H9 (cell line): Measurements from ENCODE around the gene LAMP1. TPM values are rescaled to one million over a fixed set of nuclear protein-coding genes. Genes with fewer than 3 reads are reported as not detected.

ENCODE experiments used
- DNase-seq: peaks from one replicate; pipeline ENCODE4 v3.0.0-alpha.2; 2017
- H2AFZ ChIP-seq: one replicate; pipeline ENCODE4 v1.6.1; 2013; ENCODE audit warnings: mild to moderate bottlenecking, low read length, control low read depth, moderate library complexity
- H2AK5ac ChIP-seq: 2 replicates; pipeline ENCODE4 v1.6.1; 2013; ENCODE audit warnings: low read length, control low read depth, mixed read lengths; ENCODE audit not compliant: insufficient read length
- H2BK120ac ChIP-seq: one replicate; pipeline ENCODE4 v1.6.1; 2013; ENCODE audit warnings: low read depth, mild to moderate bottlenecking, low read length, control low read depth, inconsistent platforms; ENCODE audit not compliant: poor library complexity, severe bottlenecking
- H2BK12ac ChIP-seq: 2 replicates; pipeline ENCODE4 v1.6.1; 2013; ENCODE audit warnings: low read length, control low read depth, mixed read lengths, low read depth; ENCODE audit not compliant: insufficient read length
- H2BK15ac ChIP-seq: 2 replicates; pipeline ENCODE4 v1.6.1; 2013; ENCODE audit warnings: low read depth, low read length, control low read depth
- H2BK20ac ChIP-seq: one replicate; pipeline ENCODE4 v1.6.1; 2013; ENCODE audit warnings: low read depth, mild to moderate bottlenecking, low read length, control low read depth, inconsistent platforms; ENCODE audit not compliant: poor library complexity, severe bottlenecking
- H2BK5ac ChIP-seq: 2 replicates; pipeline ENCODE4 v1.6.1; 2013; ENCODE audit warnings: low read length, control low read depth, mixed read lengths; ENCODE audit not compliant: insufficient read length
- H3K14ac ChIP-seq: 2 replicates; pipeline ENCODE4 v1.6.1; 2013; ENCODE audit warnings: low read length, control low read depth; ENCODE audit not compliant: insufficient read depth
- H3K18ac ChIP-seq: 2 replicates; pipeline ENCODE4 v1.6.1; 2013; ENCODE audit warnings: low read depth, mild to moderate bottlenecking, mixed read lengths, low read length, control low read depth; ENCODE audit not compliant: insufficient read length
- H3K23ac ChIP-seq: 2 replicates; pipeline ENCODE4 v1.6.1; 2013; ENCODE audit warnings: low read length, control low read depth, mixed read lengths, low read depth; ENCODE audit not compliant: insufficient read length
- H3K23me2 ChIP-seq: 2 replicates; pipeline ENCODE4 v1.6.1; 2013; ENCODE audit warnings: low read depth, mild to moderate bottlenecking, mixed read lengths, low read length, control low read depth; ENCODE audit not compliant: insufficient read length, poor library complexity, severe bottlenecking
- H3K27ac ChIP-seq: 2 replicates; pipeline ENCODE4 v1.5.1; 2013; ENCODE audit warnings: low read length, control low read depth, mixed read lengths, low read depth; ENCODE audit not compliant: insufficient read length
- H3K27me3 ChIP-seq: 2 replicates; pipeline ENCODE4 v1.6.1; 2013; ENCODE audit warnings: low read length, control low read depth, inconsistent platforms; ENCODE audit not compliant: insufficient read depth
- H3K4ac ChIP-seq: 2 replicates; pipeline ENCODE4 v1.6.1; 2013; ENCODE audit warnings: low read depth, mild to moderate bottlenecking, control low read depth, inconsistent platforms, low read length, moderate library complexity
- H3K4me1 ChIP-seq: 2 replicates; pipeline ENCODE4 v1.6.1; 2013; ENCODE audit warnings: low read length, control low read depth, inconsistent platforms; ENCODE audit not compliant: insufficient read depth
- H3K4me2 ChIP-seq: 2 replicates; pipeline ENCODE4 v1.6.1; 2013; ENCODE audit warnings: low read length, control low read depth, mixed read lengths; ENCODE audit not compliant: insufficient read length, insufficient read depth
- H3K56ac ChIP-seq: 2 replicates; pipeline ENCODE4 v1.6.1; 2013; ENCODE audit warnings: low read depth, mild to moderate bottlenecking, mixed read lengths, low read length, control low read depth; ENCODE audit not compliant: insufficient read length
- H3K79me1 ChIP-seq: 2 replicates; pipeline ENCODE4 v1.6.1; 2013; ENCODE audit warnings: low read depth, mild to moderate bottlenecking, moderate library complexity, low read length, control low read depth, inconsistent platforms; ENCODE audit not compliant: insufficient read depth, poor library complexity, severe bottlenecking
- H3K79me2 ChIP-seq: 2 replicates; pipeline ENCODE4 v1.6.1; 2013; ENCODE audit warnings: low read length, control low read depth, inconsistent platforms; ENCODE audit not compliant: insufficient read depth
- H3K9ac ChIP-seq: 2 replicates; pipeline ENCODE4 v1.6.1; 2013; ENCODE audit warnings: low read length, control low read depth, mixed read lengths; ENCODE audit not compliant: insufficient read length; ENCODE audit errors: extremely low read depth
- H3K9me3 ChIP-seq: one replicate; pipeline ENCODE4 v1.6.1; 2013; ENCODE audit warnings: low read depth, low read length, inconsistent platforms; ENCODE audit not compliant: control insufficient read depth
- H3T11ph ChIP-seq: one replicate; pipeline ENCODE4 v1.6.1; 2013; ENCODE audit warnings: mild to moderate bottlenecking, low read length, control low read depth, inconsistent platforms
- H4K20me1 ChIP-seq: one replicate; pipeline ENCODE4 v1.6.1; 2013; ENCODE audit not compliant: control insufficient read depth, insufficient read length, insufficient read depth
- H4K5ac ChIP-seq: 2 replicates; pipeline ENCODE4 v1.6.1; 2013; ENCODE audit warnings: low read depth, mild to moderate bottlenecking, mixed read lengths, low read length, control low read depth; ENCODE audit not compliant: insufficient read length
- H4K8ac ChIP-seq: replicated peaks from 2 replicates; pipeline ENCODE4 v1.6.1; 2013; ENCODE audit warnings: low read length, control low read depth, mixed read lengths, low read depth; ENCODE audit not compliant: insufficient read length
- H4K91ac ChIP-seq: 2 replicates; pipeline ENCODE4 v1.6.1; 2013; ENCODE audit warnings: low read depth, mild to moderate bottlenecking, moderate library complexity, mixed read lengths, low read length, control low read depth; ENCODE audit not compliant: insufficient read length
- H3K27ac Mint-ChIP-seq, 3 experiments: 2 replicates in 2 of 3; 3 replicates in 1 of 3; pipeline ENCODE4 v1.8.0; 2020 to 2021; ENCODE audit warnings: mixed read lengths in 3 of 3, mild to moderate bottlenecking in 1 of 3, moderate library complexity in 1 of 3
- H3K27me3 Mint-ChIP-seq: 2 replicates; pipeline ENCODE4 v1.8.0; 2021; ENCODE audit warnings: low read depth, mild to moderate bottlenecking, moderate library complexity, mixed read lengths
- H3K36me3 Mint-ChIP-seq, 3 experiments: 2 replicates in 2 of 3; 3 replicates in 1 of 3; pipeline ENCODE4 v1.8.0; 2020 to 2021; ENCODE audit warnings: low read depth in 3 of 3, mixed read lengths in 3 of 3; ENCODE audit not compliant: insufficient read depth in 1 of 3
- H3K4me1 Mint-ChIP-seq, 2 experiments: 2 replicates each; pipeline ENCODE4 v1.8.0; 2020; ENCODE audit warnings: mixed read lengths in 2 of 2
- H3K4me3 Mint-ChIP-seq, 2 experiments: 2 replicates in 1 of 2; 3 replicates in 1 of 2; pipeline ENCODE4 v1.8.0; 2020 to 2021; ENCODE audit warnings: mild to moderate bottlenecking in 2 of 2, mixed read lengths in 2 of 2, moderate library complexity in 1 of 2
- H3K9me3 Mint-ChIP-seq, 2 experiments: 2 replicates in 1 of 2; 3 replicates in 1 of 2; pipeline ENCODE4 v1.8.0; 2020; ENCODE audit warnings: mild to moderate bottlenecking in 2 of 2, mixed read lengths in 2 of 2, moderate library complexity in 1 of 2
- CTCF ChIP-seq: fragments of 200-600 bp; sonication (generic); conservative IDR thresholded peaks from 3 replicates; pipeline ENCODE4 v1.8.0; 2021; ENCODE audit warnings: antibody characterized with exemption, mild to moderate bottlenecking
- WGBS: extraction: QIAGEN DNeasy Blood & Tissue Kit; methylation state at CpG from one replicate; pipeline ENCODE4 v1.1.7; 2013; ENCODE audit warnings: missing lambda C conversion rate, low lambda C conversion rate, mixed read lengths; ENCODE audit not compliant: insufficient read length; ENCODE audit errors: extremely low coverage; 5-methylcytosine and 5-hydroxymethylcytosine counted together
- total RNA-seq: library from RNA; stranded (reverse); gene quantifications from 2 replicates; pipeline ENCODE4 v1.2.1, GENCODE V29; 2021

Gene LAMP1
- total RNA-seq, 1 experiment from 2014 or later: 131 TPM

GRCh38 chr13:113275387-113275786 is 21.7 kb upstream of the LAMP1 start:
- no peak overlapping the region for H2BK120ac ChIP-seq
- H3K9me3 ChIP-seq: no peaks in the 10 kb centered on the region
- peak; percentile 78 for TF ChIP-seq CTCF
- H2BK12ac ChIP-seq: no peak overlapping the region
- H2AFZ ChIP-seq: no peak overlapping the region
- no peak overlapping the region for H3K4me2 ChIP-seq
- no peak overlapping the region for H3T11ph ChIP-seq
- H3K23me2 ChIP-seq: no peaks in the 10 kb centered on the region
- no peaks in the 10 kb centered on the region for H3K27me3 Mint-ChIP-seq
- no peak overlapping the region for H3K4ac ChIP-seq
- peaks cover 8% of the 10 kb centered on the region in 2 experiments for H3K9me3 Mint-ChIP-seq
- no CpG with 5 or more reads among the region's 3 CpGs for WGBS
- H4K5ac ChIP-seq: no peak overlapping the region
- H2BK15ac ChIP-seq: no peak overlapping the region
- no peak overlapping the region for H3K27ac ChIP-seq
- no peak overlapping the region for H4K91ac ChIP-seq
- no peaks in the 10 kb centered on the region for H3K27me3 ChIP-seq
- H3K79me2 ChIP-seq: no peaks in the 10 kb centered on the region
- H3K27ac Mint-ChIP-seq: no peak overlapping the region; a peak in 1 of 7 replicates
- H3K9ac ChIP-seq: no peak overlapping the region
- no peak overlapping the region for H3K14ac ChIP-seq
- H3K4me3 Mint-ChIP-seq: no peak overlapping the region
- H3K36me3 Mint-ChIP-seq: peaks cover 0 to 11% (median 5%) of the 10 kb centered on the region in 3 experiments; a peak in 3 of 7 replicates
- no peaks in the 10 kb centered on the region for H3K4me1 ChIP-seq
- no peak overlapping the region for H2AK5ac ChIP-seq
- no peak overlapping the region for H4K8ac ChIP-seq
- no peak overlapping the region for H3K18ac ChIP-seq
- H2BK20ac ChIP-seq: no peak overlapping the region
- H3K23ac ChIP-seq: no peak overlapping the region
- no peak overlapping the region for H3K56ac ChIP-seq
- peak; percentile 62 for DNase-seq
- H2BK5ac ChIP-seq: no peak overlapping the region
- no peaks in the 10 kb centered on the region for H3K79me1 ChIP-seq
- H3K4me1 Mint-ChIP-seq: peaks cover 0 to 8% of the 10 kb centered on the region in 2 experiments; a peak in 1 of 4 replicates
- no peaks in the 10 kb centered on the region for H4K20me1 ChIP-seq
